ELR (cell line): ENCODE data around the gene RNF187.

ENCODE experiments used
- DNase-seq: peaks from one replicate; pipeline ENCODE4 v3.0.0-alpha.2; 2015; ENCODE audit warnings: low read depth

RNF187 gene

GRCh38 chr1:228487336-228488124 lies at the start of gene RNF187:
Gene RNF187, plus strand, starts transcription at chr1:228487382.
- peak; percentile 49 for DNase-seq

- DNase-seq: no peak
These were observed 49.7 kb upstream of the RNF187 start for GRCh38 chr1:228437424-228437962.

- no peak for DNase-seq
These were observed 48.9 kb upstream of the RNF187 start for GRCh38 chr1:228438266-228438665.

GRCh38 chr1:228440761-228441500 lies 46.3 kb upstream of the RNF187 start:
- DNase-seq: no peak

GRCh38 chr1:228443395-228443794 lies 43.8 kb upstream of the RNF187 start:
- no peak for DNase-seq

GRCh38 chr1:228445490-228445842 lies 41.7 kb upstream of the RNF187 start:
- DNase-seq: no peak

- DNase-seq: peak; percentile 35
These were observed 41.1 kb upstream of the RNF187 start for GRCh38 chr1:228445843-228446650.

GRCh38 chr1:228446852-228447251 lies 40.3 kb upstream of the RNF187 start:
- no peak for DNase-seq

GRCh38 chr1:228448372-228448771 lies 38.8 kb upstream of the RNF187 start:
- no peak for DNase-seq

- no peak for DNase-seq
These were observed 37.0 kb upstream of the RNF187 start for GRCh38 chr1:228450200-228450599.

GRCh38 chr1:228452194-228453021 lies 34.8 kb upstream of the RNF187 start:
- peak; percentile 54 for DNase-seq

- no peak for DNase-seq
These were observed 34.1 kb upstream of the RNF187 start for GRCh38 chr1:228453022-228453560.

- no peak for DNase-seq
These were observed 33.6 kb upstream of the RNF187 start for GRCh38 chr1:228453614-228454013.

- no peak for DNase-seq
These were observed 32.9 kb upstream of the RNF187 start for GRCh38 chr1:228454238-228454637.

GRCh38 chr1:228455715-228456114 lies 31.5 kb upstream of the RNF187 start:
- peak; percentile 21 for DNase-seq

GRCh38 chr1:228456252-228457016 lies 30.7 kb upstream of the RNF187 start:
- DNase-seq: no peak

- DNase-seq: no peak
These were observed 30.2 kb upstream of the RNF187 start for GRCh38 chr1:228457017-228457395.

GRCh38 chr1:228457396-228458176 lies 29.6 kb upstream of the RNF187 start:
- DNase-seq: peak; percentile 99
